ENCODE results near the gene ALDH6A1.

The ALDH6A1 gene

GRCh38 chr14:74029136-74029535 lies 55.1 kb downstream of the ALDH6A1 start:
- H3K4me3 ChIP-seq (ENCODE audit: low read length), result no peak overlapping the region
- no peak for DNase-seq (ENCODE audit: low read depth)
- TF ChIP-seq CTCF (conservative IDR thresholded peaks at IDR 0.05; ENCODE audit: low read length), result no peak

- no peak overlapping the region for H3K4me3 ChIP-seq (ENCODE audit: low read length)
- DNase-seq (ENCODE audit: low read depth), result no peak
- no peak for TF ChIP-seq CTCF (conservative IDR thresholded peaks at IDR 0.05; ENCODE audit: low read length)
These were observed 61.9 kb downstream of the ALDH6A1 start for GRCh38 chr14:74022346-74022745.

- peak overlapping the region; percentile 91 for H3K4me3 ChIP-seq (ENCODE audit: low read length)
- peak; percentile 56 for DNase-seq (ENCODE audit: low read depth)
- TF ChIP-seq CTCF (conservative IDR thresholded peaks at IDR 0.05; ENCODE audit: low read length), result no peak
These were observed 64.7 kb downstream of the ALDH6A1 start for GRCh38 chr14:74019408-74020137.

GRCh38 chr14:74018586-74019407 lies 65.5 kb downstream of the ALDH6A1 start, which contains the start of the genes BBOF1 and ENTPD5:
BBOF1 (plus strand) TSS chr14:74019349; CDS start chr14:74019479, 130 bp downstream.
ENTPD5 (minus strand) TSS chr14:74019288; CDS start chr14:73988102, 31,186 bp downstream.
- peak; percentile 86 for DNase-seq (ENCODE audit: low read depth)
- TF ChIP-seq CTCF (conservative IDR thresholded peaks at IDR 0.05; ENCODE audit: low read length), result no peak
- H3K4me3 ChIP-seq (ENCODE audit: low read length), result peak within 1 kb of the TSS; percentile 91

GRCh38 chr14:74018174-74018585 lies 66.1 kb downstream of the ALDH6A1 start:
- TF ChIP-seq CTCF (conservative IDR thresholded peaks at IDR 0.05; ENCODE audit: low read length), result no peak
- peak; percentile 59 for DNase-seq (ENCODE audit: low read depth)
- peak overlapping the region; percentile 88 for H3K4me3 ChIP-seq (ENCODE audit: low read length)

GRCh38 chr14:74015963-74016362 lies 68.3 kb downstream of the ALDH6A1 start:
- no peak for TF ChIP-seq CTCF (conservative IDR thresholded peaks at IDR 0.05; ENCODE audit: low read length)
- DNase-seq (ENCODE audit: low read depth), result no peak
- H3K4me3 ChIP-seq (ENCODE audit: low read length), result no peak overlapping the region
